ENCODE measurements around the gene CCDC51.

DNA sequence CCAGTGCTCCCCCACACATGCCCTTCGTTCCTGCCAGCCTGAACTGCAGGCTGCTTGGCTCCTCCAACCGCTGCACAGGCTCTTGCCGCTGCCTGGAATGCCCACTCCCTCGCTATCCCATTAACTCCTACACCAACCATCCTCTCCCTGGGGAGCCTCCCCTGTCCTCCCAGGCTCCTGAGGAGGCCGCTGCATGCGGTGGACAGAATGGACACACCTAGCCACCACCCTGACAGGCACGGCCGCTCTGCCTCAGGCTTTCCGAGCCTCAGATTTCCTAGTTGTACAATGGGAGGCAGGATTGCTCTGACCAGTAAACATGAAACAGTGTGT is 12.3 kb downstream of the CCDC51 start:
- TF ChIP-seq, protein P1, sequence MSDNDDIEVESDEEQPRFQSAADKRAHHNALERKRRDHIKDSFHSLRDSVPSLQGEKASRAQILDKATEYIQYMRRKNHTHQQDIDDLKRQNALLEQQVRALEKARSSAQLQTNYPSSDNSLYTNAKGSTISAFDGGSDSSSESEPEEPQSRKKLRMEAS (IDR thresholded peaks at IDR 0.05; ENCODE audit: insufficient read depth, insufficient read length) = no peak
- TF ChIP-seq GATA2 (IDR thresholded peaks at IDR 0.05; ENCODE audit: insufficient read depth, insufficient read length, low read depth, low read length) (no peak), EZH2 (IDR thresholded peaks at IDR 0.05; ENCODE audit: borderline replicate concordance, low read depth, low read length, severe bottlenecking) (no peak), POLR2AphosphoS5 (IDR thresholded peaks at IDR 0.05; ENCODE audit: insufficient read depth, low read depth, low read length) (no peak), POLR2A (IDR thresholded peaks at IDR 0.05; ENCODE audit: low read depth, low read length) (no peak), MYC (IDR thresholded peaks at IDR 0.05; ENCODE audit: low read depth, low read length) (no peak), FOS (IDR thresholded peaks at IDR 0.05; ENCODE audit: borderline replicate concordance, insufficient read depth, low read length) (no peak)
- TF ChIP-seq, protein P2, sequence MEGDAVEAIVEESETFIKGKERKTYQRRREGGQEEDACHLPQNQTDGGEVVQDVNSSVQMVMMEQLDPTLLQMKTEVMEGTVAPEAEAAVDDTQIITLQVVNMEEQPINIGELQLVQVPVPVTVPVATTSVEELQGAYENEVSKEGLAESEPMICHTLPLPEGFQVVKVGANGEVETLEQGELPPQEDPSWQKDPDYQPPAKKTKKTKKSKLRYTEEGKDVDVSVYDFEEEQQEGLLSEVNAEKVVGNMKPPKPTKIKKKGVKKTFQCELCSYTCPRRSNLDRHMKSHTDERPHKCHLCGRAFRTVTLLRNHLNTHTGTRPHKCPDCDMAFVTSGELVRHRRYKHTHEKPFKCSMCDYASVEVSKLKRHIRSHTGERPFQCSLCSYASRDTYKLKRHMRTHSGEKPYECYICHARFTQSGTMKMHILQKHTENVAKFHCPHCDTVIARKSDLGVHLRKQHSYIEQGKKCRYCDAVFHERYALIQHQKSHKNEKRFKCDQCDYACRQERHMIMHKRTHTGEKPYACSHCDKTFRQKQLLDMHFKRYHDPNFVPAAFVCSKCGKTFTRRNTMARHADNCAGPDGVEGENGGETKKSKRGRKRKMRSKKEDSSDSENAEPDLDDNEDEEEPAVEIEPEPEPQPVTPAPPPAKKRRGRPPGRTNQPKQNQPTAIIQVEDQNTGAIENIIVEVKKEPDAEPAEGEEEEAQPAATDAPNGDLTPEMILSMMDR (IDR thresholded peaks at IDR 0.05; ENCODE audit: extremely low read depth in 1 of 2, insufficient read depth in 1 of 2, low read depth in 1 of 2, low read length in 2 of 2) = no peak
